Activated CD4-positive, alpha-beta T cell treated with anti-CD3 and anti-CD28 coated beads, Interleukin-10, Interleukin-2, amounts not matched to agents 100 ng/mL and 50 ng/mL, durations not matched to agents 16 hours and 8 hours (primary cell): ENCODE results near the gene HDAC9.
A peak's percentile ranks its signal among the peaks of the same experiment; 100 is the strongest.
"Not testable (repeated sequence)": the region's sequence is repeated elsewhere in the genome, so short reads cannot be mapped to it uniquely, and the experiment has no call there.

ENCODE experiments used
- DNase-seq: peaks from one replicate; pipeline ENCODE4 v3.0.0-alpha.2; 2020

Gene HDAC9

GRCh38 chr7:18667466-18667865 is 171.9 kb downstream of the HDAC9 start:
- no peak for DNase-seq

GRCh38 chr7:18671176-18671575 is 175.6 kb downstream of the HDAC9 start:
- no peak for DNase-seq

DNA sequence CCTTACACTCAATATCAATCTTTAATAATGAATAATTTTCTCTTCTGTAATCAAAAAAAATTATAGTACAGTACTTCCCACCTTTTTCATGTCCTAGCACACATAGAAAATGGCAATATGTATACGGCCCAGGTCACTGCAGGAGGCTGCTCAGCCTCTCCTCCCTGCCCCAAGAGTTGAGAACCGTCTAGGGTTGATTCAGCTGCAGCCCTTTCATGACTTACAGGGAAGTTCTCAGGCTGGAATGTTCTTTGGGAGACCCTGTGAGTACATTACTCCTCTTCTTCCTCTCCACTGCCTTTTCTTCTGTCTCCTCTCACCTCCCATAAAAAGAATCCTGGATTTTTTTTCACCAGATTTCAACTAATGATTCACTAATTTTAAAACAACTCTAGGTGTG is 180.0 kb downstream of the HDAC9 start:
- DNase-seq, result no peak

- DNase-seq, result no peak
These were observed 183.7 kb downstream of the HDAC9 start for GRCh38 chr7:18679261-18679660.

DNA sequence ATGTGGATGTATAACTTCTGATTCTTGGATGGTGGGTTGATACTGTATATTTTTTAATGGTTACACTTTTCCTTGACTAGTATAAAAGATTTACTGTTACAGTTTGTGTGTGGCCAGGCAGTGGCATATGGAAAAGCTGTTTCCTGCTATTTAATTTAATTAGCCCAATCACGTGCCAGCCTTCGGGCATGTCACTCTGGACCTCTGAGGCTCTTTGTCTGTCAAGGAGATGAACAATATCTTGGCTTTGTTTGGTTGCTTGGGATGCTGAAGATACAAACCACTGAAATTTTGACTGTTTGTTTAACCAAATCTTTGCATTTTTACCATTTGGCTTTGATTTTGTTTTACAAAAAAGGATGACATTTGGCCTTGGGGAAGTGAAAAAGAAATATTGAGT is 185.0 kb downstream of the HDAC9 start:
- DNase-seq, result no peak

GRCh38 chr7:18684916-18685315 is 189.4 kb downstream of the HDAC9 start:
- no peak for DNase-seq

DNA sequence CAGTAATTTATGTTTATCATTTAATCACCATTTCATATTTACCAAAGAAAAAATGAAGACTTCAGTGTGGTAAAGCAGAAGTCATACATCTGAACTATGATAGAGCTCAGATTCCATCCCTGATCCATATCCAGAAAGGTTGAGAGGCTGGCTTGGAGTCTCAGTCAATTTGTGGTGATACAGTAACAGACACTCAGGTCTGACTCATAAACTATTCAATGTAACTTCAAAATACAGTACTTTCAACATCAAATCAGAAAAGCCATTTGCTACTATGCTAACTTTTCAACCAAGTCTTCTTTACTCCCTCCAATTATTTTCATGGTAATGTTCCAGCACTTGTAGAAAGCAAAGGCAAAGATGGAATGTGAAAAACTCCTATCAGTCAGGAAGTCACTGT is 190.4 kb downstream of the HDAC9 start:
- DNase-seq, result no peak

DNA sequence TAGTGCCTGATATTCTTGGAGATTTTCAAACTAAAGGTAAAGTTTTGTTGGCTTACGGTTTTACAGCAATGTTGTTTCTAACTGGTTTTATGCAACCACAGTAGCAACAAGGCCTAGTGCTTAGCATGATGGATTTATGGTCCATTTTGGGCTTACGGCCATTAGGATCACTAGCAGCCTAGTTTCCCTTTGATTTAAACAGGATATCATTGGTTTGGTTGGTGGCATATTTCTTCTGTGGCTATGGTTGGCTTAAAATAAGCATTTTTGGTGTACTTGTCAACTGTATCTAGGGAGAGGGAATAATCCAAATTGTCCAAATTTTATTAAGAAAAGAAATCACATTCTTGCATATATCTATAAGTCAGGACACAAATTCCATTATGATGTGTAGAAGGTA is 194.0 kb downstream of the HDAC9 start:
- no peak for DNase-seq

GRCh38 chr7:18693406-18693805 is 197.9 kb downstream of the HDAC9 start:
- DNase-seq, result no peak

- DNase-seq, result no peak
These were observed 198.3 kb downstream of the HDAC9 start for GRCh38 chr7:18693816-18694215.

DNA sequence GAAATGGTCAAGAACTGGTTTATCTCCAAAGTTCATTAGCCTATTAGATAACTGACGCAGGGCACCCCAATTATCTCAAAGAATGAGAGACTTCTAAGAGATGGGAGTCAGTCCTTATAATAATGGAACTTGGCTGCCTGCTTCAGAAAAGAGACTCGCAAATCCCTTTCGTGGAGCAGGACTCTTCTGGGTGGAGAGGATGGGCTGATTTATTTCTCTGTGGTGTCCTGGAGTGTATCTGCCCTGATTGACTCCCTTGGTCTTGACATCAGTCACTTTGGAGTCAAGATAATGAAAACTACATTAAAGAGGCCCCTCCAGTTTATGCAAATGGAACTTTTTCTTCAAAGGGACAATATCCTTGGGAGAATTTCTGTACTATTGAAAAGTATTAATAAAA is 198.9 kb downstream of the HDAC9 start:
- no peak for DNase-seq

DNA sequence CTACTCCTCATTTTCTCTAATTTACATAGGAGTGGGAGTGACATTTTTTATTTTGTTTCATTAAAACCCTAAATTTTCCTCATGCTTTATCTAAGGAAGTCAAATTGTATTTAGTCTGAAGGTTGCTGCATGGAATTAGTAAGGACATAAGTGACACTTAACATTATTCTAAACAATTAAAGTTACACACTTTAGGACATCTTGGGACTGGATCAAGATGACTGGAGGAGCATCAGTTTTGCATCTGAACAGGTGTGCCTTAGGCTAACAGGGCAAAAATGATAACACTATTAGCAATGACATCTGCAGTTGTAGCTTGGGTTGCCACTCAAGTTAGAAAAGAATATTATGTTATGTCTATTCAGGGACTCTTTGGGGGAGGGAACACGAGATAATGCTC is 199.4 kb downstream of the HDAC9 start:
- DNase-seq, result no peak

DNA sequence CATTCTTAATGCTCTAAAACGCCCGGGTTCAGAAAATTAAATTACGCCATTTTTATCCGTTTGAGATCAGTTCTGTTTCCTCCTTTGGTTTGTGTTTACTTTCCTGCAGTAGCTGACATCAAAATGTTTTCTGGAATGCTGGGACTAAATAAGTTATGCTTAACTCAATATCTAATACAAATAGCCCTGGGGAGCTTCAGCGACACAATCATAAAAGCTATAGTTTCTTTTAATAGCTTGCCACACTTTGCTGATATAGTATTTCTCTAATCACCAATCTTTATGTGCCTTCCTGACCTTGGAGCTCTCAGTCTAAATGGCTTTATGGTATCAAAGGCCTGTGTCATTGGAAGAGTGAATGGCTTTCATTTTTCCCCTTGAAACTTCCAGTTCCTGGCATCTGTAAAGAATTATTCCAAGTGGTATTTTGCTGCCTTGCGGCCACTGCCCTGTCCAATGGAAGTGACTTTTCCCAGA is 202.7 kb downstream of the HDAC9 start:
- no peak for DNase-seq

GRCh38 chr7:18700147-18700546 is 204.6 kb downstream of the HDAC9 start:
- peak; percentile 10 for DNase-seq

GRCh38 chr7:18702071-18702829 is 206.7 kb downstream of the HDAC9 start:
- no peak for DNase-seq

DNA sequence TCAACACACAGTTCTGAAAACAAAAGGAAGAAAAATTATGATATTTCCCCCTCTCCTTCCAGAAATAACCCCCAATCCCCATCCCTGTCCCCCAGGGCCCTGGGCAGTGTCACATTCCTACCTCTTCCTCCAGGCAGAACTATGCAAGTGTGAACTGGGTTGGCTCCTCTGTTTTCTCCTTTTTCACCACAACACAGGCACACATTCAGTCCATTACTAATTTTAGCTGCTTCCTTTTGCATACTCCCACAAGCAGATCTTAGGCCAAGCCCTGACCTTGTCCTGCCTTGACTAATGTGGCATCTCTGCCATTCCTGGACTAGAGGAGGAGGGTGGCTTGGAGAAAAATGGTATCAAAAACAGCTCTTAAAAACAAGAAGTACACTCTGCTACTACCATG is 208.1 kb downstream of the HDAC9 start:
- DNase-seq, result no peak

DNA sequence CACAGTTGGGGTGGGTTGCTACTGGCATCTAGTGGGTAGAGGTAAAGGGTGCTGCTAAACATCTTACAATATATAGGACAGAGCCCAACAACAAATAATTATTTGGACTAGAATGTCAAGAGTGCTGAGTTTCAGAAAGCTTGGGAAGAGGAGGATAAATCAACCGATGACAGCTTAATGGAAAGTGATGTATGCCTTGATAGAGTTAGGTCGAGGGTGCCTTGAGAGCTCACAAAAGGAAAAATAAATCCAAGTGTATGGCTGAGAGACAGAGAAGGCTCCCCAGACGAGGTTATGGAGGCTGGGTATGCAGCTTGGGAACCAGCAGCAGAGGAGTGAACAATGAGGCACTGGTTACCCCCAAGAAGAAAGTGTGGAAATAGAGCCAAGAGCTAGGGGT is 211.1 kb downstream of the HDAC9 start:
- no peak for DNase-seq

DNA sequence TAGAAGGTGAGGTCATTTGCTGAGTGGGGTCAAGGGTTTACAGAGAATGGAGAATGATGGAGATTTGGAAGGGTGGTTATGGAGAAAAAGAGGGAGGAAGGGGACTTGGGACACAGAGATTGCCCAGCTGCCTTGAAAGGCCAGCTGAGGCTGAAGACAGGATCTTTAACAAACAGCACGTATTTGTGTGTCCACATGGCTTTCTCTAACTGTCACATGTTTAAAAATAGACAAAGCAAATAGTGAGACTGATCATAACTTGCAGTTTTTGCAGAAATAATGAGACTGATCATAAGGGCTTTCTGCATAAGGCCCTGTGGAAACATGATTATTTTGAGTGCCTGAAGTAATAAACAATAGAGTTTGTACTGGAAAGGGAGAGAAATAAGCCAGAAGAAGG is 212.7 kb downstream of the HDAC9 start:
- DNase-seq, result no peak

DNA sequence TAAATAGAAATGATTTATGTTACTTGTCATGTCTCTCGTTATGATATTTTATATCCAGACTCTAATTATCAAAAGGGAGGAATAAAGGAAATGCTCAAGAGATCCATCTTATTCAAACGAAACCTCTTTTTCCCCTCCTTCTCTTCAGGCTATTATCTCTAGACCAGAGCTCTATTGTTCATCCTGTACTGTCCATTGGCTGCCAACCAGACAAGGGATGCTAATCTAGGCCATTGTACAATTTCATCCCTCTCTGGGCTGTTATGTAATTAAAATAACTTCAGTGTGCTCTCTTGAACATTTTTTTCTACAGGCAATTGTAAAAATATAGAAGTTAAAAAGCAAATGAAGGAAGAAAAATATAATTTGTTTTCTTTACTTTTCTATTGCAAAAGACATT is 220.4 kb downstream of the HDAC9 start:
- DNase-seq, result no peak

DNA sequence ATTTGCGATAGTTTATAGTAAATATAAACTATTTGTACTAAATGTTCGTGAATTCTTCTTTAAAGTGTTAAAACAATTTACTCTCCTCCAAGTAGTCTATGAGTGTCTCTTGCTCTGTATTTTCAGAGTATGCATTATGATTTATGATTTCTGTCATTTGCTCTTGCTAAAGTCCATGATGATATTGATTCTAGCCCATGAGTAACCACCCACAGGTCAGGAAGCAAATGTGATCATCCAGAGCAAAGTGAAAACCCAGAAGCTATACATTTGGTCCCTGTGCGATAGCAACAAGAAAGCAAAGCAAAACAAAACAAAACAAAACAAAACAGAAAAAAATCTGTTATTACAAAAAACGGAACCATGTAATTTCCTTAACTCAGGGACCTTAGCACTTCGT is 225.9 kb downstream of the HDAC9 start:
- no peak for DNase-seq

GRCh38 chr7:18724318-18724717 is 228.8 kb downstream of the HDAC9 start:
- DNase-seq, result no peak

- no peak for DNase-seq
These were observed 231.7 kb downstream of the HDAC9 start for GRCh38 chr7:18727115-18727870.

GRCh38 chr7:18736012-18736411 is 240.5 kb downstream of the HDAC9 start:
- DNase-seq, result not testable (repeated sequence)

- peak; percentile 57 for DNase-seq
These were observed 245.0 kb downstream of the HDAC9 start for GRCh38 chr7:18740579-18740988.
